ENCODE measurements around the gene TRAK2. TPM values are rescaled to one million over a fixed set of nuclear protein-coding genes. Genes with fewer than 3 reads are reported as not detected.
"Not testable (repeated sequence)": the region's sequence is repeated elsewhere in the genome, so short reads cannot be mapped to it uniquely, and the experiment has no call there.

The TRAK2 gene
- total and polyA plus RNA-seq, 2 experiments from 2014 or later: 9.6 to 10.2 TPM

DNA sequence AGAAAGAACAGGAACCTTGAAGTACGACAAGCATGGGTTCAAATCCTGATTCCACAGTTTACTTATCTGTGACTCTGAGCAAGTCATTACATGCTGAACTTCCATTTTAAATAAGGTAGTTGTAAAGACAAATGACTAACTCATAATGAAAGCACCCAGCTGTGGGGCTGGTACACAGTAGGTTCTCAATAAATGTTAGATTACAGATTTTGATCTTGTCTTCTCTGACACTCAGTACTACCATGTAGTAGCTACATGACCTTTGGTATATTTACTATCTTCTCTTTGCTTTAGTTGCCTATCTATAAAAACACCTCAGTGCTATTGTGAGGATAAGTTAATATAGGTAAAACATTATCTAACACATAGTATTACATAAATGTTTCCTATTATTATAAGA lies 3.2 kb downstream of the TRAK2 start:
- Histone ChIP-seq H3K4me3 (no peak overlapping the region), H3K36me3 (no peaks in the 10 kb centered on the region), H3K4me1 (ENCODE audit: low read depth) (peaks cover 22% of the 10 kb centered on the region), H3K27ac (no peak overlapping the region), H3K9me3 (ENCODE audit: low read depth) (no peaks in the 10 kb centered on the region), H3K27me3 (no peaks in the 10 kb centered on the region)
- TF ChIP-seq, protein P1, sequence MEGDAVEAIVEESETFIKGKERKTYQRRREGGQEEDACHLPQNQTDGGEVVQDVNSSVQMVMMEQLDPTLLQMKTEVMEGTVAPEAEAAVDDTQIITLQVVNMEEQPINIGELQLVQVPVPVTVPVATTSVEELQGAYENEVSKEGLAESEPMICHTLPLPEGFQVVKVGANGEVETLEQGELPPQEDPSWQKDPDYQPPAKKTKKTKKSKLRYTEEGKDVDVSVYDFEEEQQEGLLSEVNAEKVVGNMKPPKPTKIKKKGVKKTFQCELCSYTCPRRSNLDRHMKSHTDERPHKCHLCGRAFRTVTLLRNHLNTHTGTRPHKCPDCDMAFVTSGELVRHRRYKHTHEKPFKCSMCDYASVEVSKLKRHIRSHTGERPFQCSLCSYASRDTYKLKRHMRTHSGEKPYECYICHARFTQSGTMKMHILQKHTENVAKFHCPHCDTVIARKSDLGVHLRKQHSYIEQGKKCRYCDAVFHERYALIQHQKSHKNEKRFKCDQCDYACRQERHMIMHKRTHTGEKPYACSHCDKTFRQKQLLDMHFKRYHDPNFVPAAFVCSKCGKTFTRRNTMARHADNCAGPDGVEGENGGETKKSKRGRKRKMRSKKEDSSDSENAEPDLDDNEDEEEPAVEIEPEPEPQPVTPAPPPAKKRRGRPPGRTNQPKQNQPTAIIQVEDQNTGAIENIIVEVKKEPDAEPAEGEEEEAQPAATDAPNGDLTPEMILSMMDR (IDR thresholded peaks at IDR 0.05; ENCODE audit: low read depth, low read length): no peak
- no peak for DNase-seq (ENCODE audit: low read depth in 1 of 2, low spot score in 1 of 2)

DNA sequence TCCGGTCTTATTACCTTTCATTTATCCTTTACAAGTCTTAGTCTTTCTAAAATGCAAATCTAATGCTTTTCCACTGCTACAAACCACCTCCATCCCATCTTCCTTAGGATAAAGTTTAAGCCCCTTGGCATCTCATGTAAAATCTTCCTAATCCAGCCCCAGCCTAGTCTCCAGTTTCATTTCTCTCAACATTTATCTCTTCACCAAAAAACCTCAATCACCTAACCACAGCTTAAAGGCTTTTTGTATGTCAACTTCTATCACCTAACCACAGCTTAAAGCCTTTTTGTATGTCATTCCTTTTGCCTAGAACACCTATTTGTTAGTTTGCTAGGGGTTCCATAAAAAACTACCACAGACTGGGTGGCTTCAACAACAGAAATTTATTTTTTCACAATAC lies 4.2 kb downstream of the TRAK2 start:
- Histone ChIP-seq H3K36me3 (no peaks in the 10 kb centered on the region), H3K4me1 (ENCODE audit: low read depth) (peaks cover 17% of the 10 kb centered on the region), H3K27me3 (no peaks in the 10 kb centered on the region), H3K4me3 (no peak overlapping the region), H3K9me3 (ENCODE audit: low read depth) (no peaks in the 10 kb centered on the region), H3K27ac (no peak overlapping the region)
- TF ChIP-seq, protein P1 (IDR thresholded peaks at IDR 0.05; ENCODE audit: low read depth, low read length): no peak
- no peak for DNase-seq (ENCODE audit: low read depth in 1 of 2, low spot score in 1 of 2)

DNA sequence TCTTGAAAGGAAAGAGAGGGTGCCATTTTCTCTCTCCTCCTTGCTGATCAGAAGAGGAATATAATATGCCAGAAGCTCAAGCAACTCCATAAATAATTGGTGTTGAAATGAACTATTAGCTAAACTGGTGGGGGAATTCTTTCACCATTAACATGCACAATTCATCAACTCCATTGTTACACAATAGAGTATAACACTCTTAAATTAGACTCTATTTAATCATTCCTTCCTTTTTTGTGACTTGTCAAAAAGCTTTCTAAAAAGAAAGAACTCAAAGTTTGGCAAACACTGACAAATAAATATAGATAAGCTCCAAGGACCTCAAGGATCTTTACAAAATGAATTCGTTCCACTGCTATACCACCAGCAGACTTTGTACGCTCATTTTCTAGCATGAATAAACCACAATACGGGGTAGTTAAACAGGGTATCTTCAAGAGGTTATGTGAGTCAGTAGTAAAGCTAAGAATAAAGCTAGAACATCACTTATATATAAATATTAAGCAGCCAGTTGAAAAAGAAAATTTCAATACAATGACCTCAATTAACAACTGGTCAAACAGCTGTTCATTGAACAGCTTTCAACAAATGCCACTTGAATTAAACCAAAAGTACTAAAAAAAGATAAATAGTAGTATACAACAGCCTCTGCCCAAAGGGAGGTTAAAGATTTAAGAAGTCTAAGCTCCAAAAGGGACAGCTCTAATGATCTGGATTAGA lies 6.4 kb downstream of the TRAK2 start:
- DNase-seq (ENCODE audit: low read depth in 1 of 2, low spot score in 1 of 2): peak in 1 of 2 donors; percentile 29
- Histone ChIP-seq H3K36me3 (no peaks in the 10 kb centered on the region), H3K4me3 (no peak overlapping the region), H3K27me3 (no peaks in the 10 kb centered on the region), H3K27ac (no peak overlapping the region), H3K4me1 (ENCODE audit: low read depth) (peaks cover 17% of the 10 kb centered on the region), H3K9me3 (ENCODE audit: low read depth) (no peaks in the 10 kb centered on the region)
- TF ChIP-seq, protein P1 (IDR thresholded peaks at IDR 0.05; ENCODE audit: low read depth, low read length): no peak

DNA sequence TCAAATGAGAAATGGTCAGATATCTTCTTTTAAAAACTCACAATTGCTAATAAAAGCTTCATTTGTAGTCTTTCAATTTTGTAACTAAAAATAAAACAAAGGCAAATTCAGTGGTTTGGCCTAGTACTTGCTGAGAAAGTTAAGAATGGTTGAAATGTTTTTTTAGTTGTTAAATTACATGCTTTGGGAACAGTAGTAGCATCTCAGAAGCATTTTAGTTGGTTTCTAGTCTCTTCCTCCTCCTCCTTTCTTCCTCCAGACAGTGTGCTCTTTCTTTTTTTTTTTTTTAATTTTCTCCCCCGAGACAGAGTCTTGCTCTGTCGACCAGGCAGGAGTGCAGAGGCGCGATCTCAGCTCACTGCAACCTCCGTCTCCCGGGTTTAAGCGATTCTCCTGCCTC lies 9.8 kb downstream of the TRAK2 start:
- peak overlapping the region; percentile 72 for H3K27ac ChIP-seq
- no peak for DNase-seq (ENCODE audit: low read depth in 1 of 2, low spot score in 1 of 2)
- TF ChIP-seq, protein P1 (IDR thresholded peaks at IDR 0.05; ENCODE audit: low read depth, low read length): no peak
- H3K9me3 ChIP-seq (ENCODE audit: low read depth): no peaks in the 10 kb centered on the region
- peaks cover 27% of the 10 kb centered on the region for H3K4me1 ChIP-seq (ENCODE audit: low read depth)
- H3K36me3 ChIP-seq: no peaks in the 10 kb centered on the region
- H3K27me3 ChIP-seq: no peaks in the 10 kb centered on the region
- H3K4me3 ChIP-seq: no peak overlapping the region

DNA sequence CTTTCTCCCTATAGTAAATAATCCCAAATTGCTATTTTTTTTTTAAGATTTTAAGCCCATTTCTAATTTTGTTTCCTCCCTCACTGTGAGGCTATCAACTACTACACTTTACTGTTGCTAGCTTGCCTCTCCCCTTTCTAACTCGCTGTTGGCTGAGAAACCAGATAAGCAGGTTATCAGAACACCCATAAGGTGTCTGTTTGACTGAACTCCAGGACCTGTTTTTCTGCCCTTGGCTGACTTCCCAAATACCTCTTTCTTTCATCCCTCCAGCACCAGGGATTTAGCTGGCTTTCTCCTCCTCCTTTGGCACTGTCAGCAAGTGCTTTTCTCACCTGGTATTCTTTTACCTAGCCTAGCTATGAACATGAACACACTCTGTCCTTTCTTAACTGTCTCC lies 11.1 kb downstream of the TRAK2 start:
- H3K4me1 ChIP-seq (ENCODE audit: low read depth): peaks cover 17% of the 10 kb centered on the region
- peak overlapping the region; percentile 72 for H3K27ac ChIP-seq
- H3K9me3 ChIP-seq (ENCODE audit: low read depth): no peaks in the 10 kb centered on the region
- TF ChIP-seq, protein P1 (IDR thresholded peaks at IDR 0.05; ENCODE audit: low read depth, low read length): no peak
- H3K4me3 ChIP-seq: no peak overlapping the region
- peak in 1 of 2 donors; percentile 83 for DNase-seq (ENCODE audit: low read depth in 1 of 2, low spot score in 1 of 2)
- no peaks in the 10 kb centered on the region for H3K27me3 ChIP-seq
- no peaks in the 10 kb centered on the region for H3K36me3 ChIP-seq

DNA sequence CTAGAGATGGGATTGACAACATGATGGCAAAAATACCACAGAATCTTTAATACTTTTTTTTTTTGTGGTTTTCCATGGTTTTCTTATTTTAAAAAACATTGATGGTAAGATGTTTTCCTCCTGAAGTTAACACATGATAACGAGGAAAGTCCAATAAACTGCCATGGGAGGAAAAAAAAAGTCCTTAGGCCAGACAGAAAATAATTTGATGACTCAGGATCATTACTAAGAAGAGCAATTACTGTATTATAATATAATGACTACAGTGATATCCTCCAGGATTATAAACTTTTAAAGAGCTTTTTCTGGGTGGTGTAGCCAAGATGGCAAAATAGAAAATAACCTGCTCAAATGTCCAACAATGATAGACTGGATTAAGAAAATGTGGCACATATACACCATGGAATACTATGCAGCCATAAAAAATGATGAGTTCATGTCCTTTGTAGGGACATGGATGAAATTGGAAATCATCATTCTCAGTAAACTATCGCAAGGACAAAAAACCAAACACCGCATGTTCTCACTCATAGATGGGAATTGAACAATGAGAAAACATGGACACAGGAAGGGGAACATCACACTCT lies 11.8 kb downstream of the TRAK2 start:
- H3K4me1 ChIP-seq (ENCODE audit: low read depth): peaks cover 17% of the 10 kb centered on the region
- not testable (repeated sequence) for H3K9me3 ChIP-seq (ENCODE audit: low read depth); H3K4me3 ChIP-seq; H3K27me3 ChIP-seq; DNase-seq (ENCODE audit: low read depth in 1 of 2, low spot score in 1 of 2); H3K36me3 ChIP-seq
- peak overlapping the region; percentile 31 for H3K27ac ChIP-seq

Measured in cardiac muscle cell (in vitro differentiated cells and primary cell).